IPS-18c (cell line): ENCODE measurements around the gene UCK2.

Source experiments
- H3K4me3 ChIP-seq: 2 replicates; pipeline ENCODE4 v1.7.0; 2013; ENCODE audit warnings: low read depth, mild to moderate bottlenecking, low read length, moderate library complexity; ENCODE audit not compliant: insufficient read depth
- H3K9me3 ChIP-seq: one replicate; pipeline ENCODE4 v1.6.1; 2013; ENCODE audit warnings: mild to moderate bottlenecking, low read length, moderate library complexity; ENCODE audit not compliant: control insufficient read depth, insufficient read depth

The UCK2 gene

GRCh38 chr1:165829888-165830287 lies 2.5 kb downstream of the UCK2 start:
- Histone ChIP-seq H3K9me3 (no peaks in the 10 kb centered on the region), H3K4me3 (no peak overlapping the region)

DNA sequence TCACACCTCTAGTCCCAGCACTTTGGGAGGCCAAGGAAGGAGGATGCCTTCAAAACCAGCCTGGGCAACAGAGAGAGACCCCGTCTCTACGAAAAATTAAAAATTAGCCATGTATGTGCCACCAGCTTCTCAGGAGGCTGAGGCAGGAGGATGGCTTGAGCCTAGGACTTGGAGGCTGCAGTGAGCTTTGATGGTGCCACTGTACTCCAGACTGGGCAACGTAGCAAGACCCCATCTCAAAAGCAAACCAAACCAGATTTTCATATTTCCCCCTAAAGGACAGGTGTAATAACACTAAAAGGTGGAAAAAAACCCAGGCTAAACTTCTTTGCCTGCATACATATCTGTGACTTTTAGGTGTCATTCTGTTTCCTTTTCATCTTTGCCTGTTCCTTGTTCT lies 3.7 kb downstream of the UCK2 start:
- Histone ChIP-seq H3K9me3 (no peaks in the 10 kb centered on the region), H3K4me3 (no peak overlapping the region)

- Histone ChIP-seq H3K9me3 (no peaks in the 10 kb centered on the region), H3K4me3 (no peak overlapping the region)
These were observed 5.5 kb downstream of the UCK2 start for GRCh38 chr1:165832902-165833301.

DNA sequence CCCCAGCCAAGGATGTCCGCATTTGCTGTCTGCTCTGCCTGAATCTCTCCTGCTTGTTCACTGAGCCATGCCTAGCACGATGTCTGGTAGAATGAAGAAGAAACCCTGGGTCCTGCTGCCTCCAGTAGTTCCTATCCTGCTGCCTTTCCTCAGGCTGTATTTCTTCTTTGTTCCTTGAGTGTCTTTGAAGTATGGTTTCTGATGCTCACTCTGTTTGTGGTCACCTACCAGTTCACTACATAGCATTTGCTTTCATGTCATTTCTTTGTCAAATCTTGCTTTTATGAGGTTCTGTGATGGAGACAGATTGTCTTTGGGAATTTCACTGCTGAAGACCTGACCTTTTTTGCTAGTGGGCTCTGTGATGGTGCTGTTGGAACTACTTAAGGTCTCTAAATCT lies 5.9 kb downstream of the UCK2 start:
- Histone ChIP-seq H3K4me3 (no peak overlapping the region), H3K9me3 (no peaks in the 10 kb centered on the region)

GRCh38 chr1:165834229-165834628 lies 6.8 kb downstream of the UCK2 start:
- H3K4me3 ChIP-seq, result no peak overlapping the region

GRCh38 chr1:165834881-165835280 lies 7.5 kb downstream of the UCK2 start:
- H3K4me3 ChIP-seq, result no peak overlapping the region
- H3K9me3 ChIP-seq, result no peaks in the 10 kb centered on the region

More at GRCh38 chr1:165834229-165834628, 6.8 kb downstream of the UCK2 start:
- no peaks in the 10 kb centered on the region for H3K9me3 ChIP-seq

- Histone ChIP-seq H3K4me3 (no peak overlapping the region), H3K9me3 (no peaks in the 10 kb centered on the region)
These were observed 9.5 kb downstream of the UCK2 start for GRCh38 chr1:165836664-165837482.

- no peak overlapping the region for H3K4me3 ChIP-seq
These were observed 10.5 kb downstream of the UCK2 start for GRCh38 chr1:165837838-165838364.

GRCh38 chr1:165840423-165840822 lies 13.0 kb downstream of the UCK2 start:
- H3K4me3 ChIP-seq, result no peak overlapping the region
- no peaks in the 10 kb centered on the region for H3K9me3 ChIP-seq

More at GRCh38 chr1:165837838-165838364, 10.5 kb downstream of the UCK2 start:
- H3K9me3 ChIP-seq, result no peaks in the 10 kb centered on the region

DNA sequence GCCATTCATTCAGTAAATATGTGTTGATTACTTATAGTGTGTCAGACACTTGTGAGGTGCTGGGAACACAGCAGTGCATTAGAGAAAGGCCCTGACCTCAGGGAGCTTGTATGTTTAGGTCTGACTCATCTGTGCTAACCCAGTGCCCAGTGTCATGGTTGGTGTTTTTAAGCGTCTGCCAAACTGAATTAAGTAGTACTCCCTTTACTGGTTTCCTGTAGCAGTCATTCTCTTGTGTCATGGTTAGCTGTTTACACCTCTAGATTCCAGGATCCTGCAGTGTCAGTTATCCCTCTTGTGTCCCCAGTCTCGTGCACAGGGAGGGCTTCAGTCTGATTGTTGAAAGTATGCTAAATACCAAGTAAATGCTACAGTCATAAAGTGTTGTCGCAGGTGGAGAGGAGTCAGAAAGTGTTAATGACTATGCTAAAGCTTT lies 14.2 kb downstream of the UCK2 start:
- no peak overlapping the region for H3K4me3 ChIP-seq
- H3K9me3 ChIP-seq, result no peaks in the 10 kb centered on the region

GRCh38 chr1:165842023-165842670 lies 14.7 kb downstream of the UCK2 start:
- Histone ChIP-seq H3K9me3 (no peaks in the 10 kb centered on the region), H3K4me3 (no peak overlapping the region)

DNA sequence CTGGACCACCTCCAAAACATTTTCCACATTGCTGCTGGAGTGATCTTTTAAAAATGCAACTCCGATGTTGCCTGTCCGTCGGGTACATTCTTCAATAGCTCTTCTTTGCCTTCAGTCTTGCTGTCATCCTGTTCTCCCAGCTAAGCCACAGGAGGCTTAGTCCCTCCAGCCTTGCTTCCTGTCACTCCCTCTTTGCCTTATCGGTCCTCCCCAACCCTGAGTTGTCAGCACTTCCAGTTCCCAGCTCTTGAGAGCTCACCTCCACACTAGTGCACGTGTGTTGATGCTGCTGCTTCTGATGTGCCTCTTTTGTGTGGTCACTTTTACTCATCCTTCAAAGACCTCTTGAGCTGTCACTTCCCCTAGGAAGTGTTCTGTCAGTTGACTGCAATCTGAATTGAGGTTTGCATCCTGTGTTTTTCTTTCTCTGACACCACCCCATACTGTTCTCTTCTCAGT lies 15.3 kb downstream of the UCK2 start:
- Histone ChIP-seq H3K4me3 (no peak overlapping the region), H3K9me3 (no peaks in the 10 kb centered on the region)

DNA sequence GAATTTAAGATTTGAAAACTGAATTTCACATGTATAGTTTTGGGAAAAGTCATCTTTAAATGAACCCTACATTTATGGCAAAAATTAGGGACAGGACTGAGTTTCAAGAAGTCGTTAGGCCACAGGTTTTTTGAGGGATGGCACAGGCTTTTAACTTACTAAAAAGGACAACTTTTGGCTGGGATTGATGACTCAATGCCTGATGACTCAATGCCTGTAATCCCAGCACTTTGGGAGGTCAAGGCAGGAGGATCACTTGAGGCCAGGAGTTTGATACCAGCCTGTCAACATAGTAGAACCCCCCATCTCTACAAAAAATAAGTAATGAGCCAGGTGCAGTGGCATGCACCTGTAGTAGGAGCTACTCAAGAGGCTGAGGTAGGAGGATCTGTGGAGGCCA lies 15.9 kb downstream of the UCK2 start:
- H3K4me3 ChIP-seq, result no peak overlapping the region
- no peaks in the 10 kb centered on the region for H3K9me3 ChIP-seq

- Histone ChIP-seq H3K4me3 (no peak overlapping the region), H3K9me3 (no peaks in the 10 kb centered on the region)
These were observed 16.8 kb downstream of the UCK2 start for GRCh38 chr1:165844114-165844798.

- no peak overlapping the region for H3K4me3 ChIP-seq
- H3K9me3 ChIP-seq, result no peaks in the 10 kb centered on the region
These were observed 17.5 kb downstream of the UCK2 start for GRCh38 chr1:165844933-165845332.

DNA sequence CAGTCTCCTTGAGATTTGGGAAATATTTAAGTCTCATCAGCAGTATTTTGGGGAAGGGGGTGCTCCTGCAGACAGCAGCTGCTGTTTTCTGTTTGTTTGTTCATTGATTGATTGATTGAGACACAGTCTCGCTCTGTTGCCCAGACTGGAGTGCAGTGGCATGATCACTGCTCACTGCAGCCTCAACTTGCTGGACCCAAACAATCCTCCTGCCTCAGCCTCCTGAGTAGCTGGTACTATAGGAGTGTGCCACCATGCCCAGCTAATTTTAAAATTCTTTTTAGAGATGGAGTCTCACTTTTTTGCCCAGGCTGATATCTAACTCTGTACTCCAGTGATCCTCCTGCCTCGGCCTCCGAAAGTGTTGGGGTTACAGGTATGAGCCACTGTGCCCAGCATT lies 18.2 kb downstream of the UCK2 start:
- H3K4me3 ChIP-seq, result no peak overlapping the region
- H3K9me3 ChIP-seq, result no peaks in the 10 kb centered on the region

- no peaks in the 10 kb centered on the region for H3K9me3 ChIP-seq
These were observed 18.8 kb downstream of the UCK2 start for GRCh38 chr1:165845992-165846748.

More at GRCh38 chr1:165845992-165846748, 18.8 kb downstream of the UCK2 start:
- H3K4me3 ChIP-seq, result no peak overlapping the region
